CD4-positive, alpha-beta T cell (primary cell): ENCODE measurements around the gene TCEA2. TPM values are rescaled to one million over a fixed set of nuclear protein-coding genes. Genes with fewer than 3 reads are reported as not detected.

ENCODE experiments used
- ATAC-seq: fragments of 200-7000 bp; cut with Tn5 transposase; one replicate; pipeline ENCODE4 v1.10.0; 2022; ENCODE audit warnings: mild to moderate bottlenecking; ENCODE audit not compliant: poor library complexity
- CTCF ChIA-PET: fragments of 350-600 bp; sonication (Branson Sonifier 250); formaldehyde crosslinking; loops from one replicate; lab custom pipeline; 2021; ENCODE audit warnings: antibody characterized with exemption, inconsistent platforms; lab: Charles Lee
- POLR2A ChIA-PET: fragments of 350-600 bp; sonication (Branson Sonifier 250); formaldehyde crosslinking; loops from one replicate; lab custom pipeline; 2021; ENCODE audit warnings: antibody characterized with exemption, inconsistent platforms; lab: Charles Lee
- DNase-seq, 14 experiments: peaks; one replicate each; pipeline ENCODE4 v3.0.0-alpha.2; 2013 to 2020; ENCODE audit warnings: mixed read lengths in 2 of 14
- H3K27ac ChIP-seq, 2 donors: one replicate each; pipeline versions ENCODE4 v1.5.1 to v1.7.0; 2013; ENCODE audit warnings: low read length in 2 of 2, low read depth in 1 of 2, mild to moderate bottlenecking in 1 of 2
- H3K27me3 ChIP-seq, 2 experiments: 1 replicate in 1 of 2; 2 replicates in 1 of 2; pipeline versions ENCODE4 v1.6.1 to v1.7.0; 2013; ENCODE audit warnings: low read length in 2 of 2, control low read depth in 1 of 2, mild to moderate bottlenecking in 1 of 2, moderate library complexity in 1 of 2; ENCODE audit not compliant: insufficient read depth in 2 of 2, control insufficient read depth in 1 of 2
- H3K36me3 ChIP-seq: one replicate; pipeline ENCODE4 v1.6.1; 2013; ENCODE audit warnings: low read length, control low read depth; ENCODE audit not compliant: insufficient read depth
- H3K4me1 ChIP-seq: one replicate; pipeline ENCODE4 v1.6.1; 2013; ENCODE audit warnings: low read length, control low read depth; ENCODE audit not compliant: insufficient read depth
- H3K4me3 ChIP-seq: one replicate; pipeline ENCODE4 v1.5.1; 2013; ENCODE audit warnings: mild to moderate bottlenecking, low read length, moderate library complexity
- H3K9me3 ChIP-seq, 2 experiments: 1 replicate in 1 of 2; 2 replicates in 1 of 2; pipeline versions ENCODE4 v1.6.1 to v1.7.0; 2013; ENCODE audit warnings: low read length in 2 of 2, mild to moderate bottlenecking in 2 of 2, control low read depth in 1 of 2, moderate library complexity in 1 of 2; ENCODE audit not compliant: control insufficient read depth in 1 of 2, insufficient read depth in 1 of 2
- H3K27ac Mint-ChIP-seq: one replicate; pipeline ENCODE4 v1.8.0; 2020; ENCODE audit warnings: mixed read lengths
- H3K27me3 Mint-ChIP-seq: one replicate; pipeline ENCODE4 v1.8.0; 2021; ENCODE audit warnings: mixed read lengths
- H3K36me3 Mint-ChIP-seq: one replicate; pipeline ENCODE4 v1.8.0; 2021; ENCODE audit warnings: low read depth, mixed read lengths
- H3K4me1 Mint-ChIP-seq: one replicate; pipeline ENCODE4 v1.8.0; 2021; ENCODE audit warnings: low read depth, mixed read lengths
- H3K4me3 Mint-ChIP-seq: one replicate; pipeline ENCODE4 v1.8.0; 2020; ENCODE audit warnings: mild to moderate bottlenecking, mixed read lengths
- H3K9me3 Mint-ChIP-seq: one replicate; pipeline ENCODE4 v1.8.0; 2020; ENCODE audit warnings: mixed read lengths
- CTCF ChIP-seq: fragments of 200-600 bp; IDR thresholded peaks from one replicate; pipeline ENCODE4 v1.8.0; 2022; ENCODE audit warnings: antibody characterized with exemption, mild to moderate bottlenecking
- intact Hi-C, 2 experiments: fragments of 100-400 bp; cut with DNase I in 1 of 2; cut with micrococcal nuclease in 1 of 2; formaldehyde crosslinking; loops; one replicate each; pipeline versions ENCODE4 v1.15.1 to v1.9.0; 2023 to 2025; cut with DNase I, micrococcal nuclease
- total RNA-seq, 174 experiments: library from RNA in 2 of 174; stranded (reverse) in 2 of 174; gene quantifications; one replicate each; pipeline ENCODE4 v1.2.3 and lab custom pipeline; 2021 to 2026

Gene TCEA2
- total RNA-seq, 2 experiments from 2014 or later, result 28.4 to 29.9 TPM

GRCh38 chr20:64077876-64078551 lies 15.0 kb downstream of the TCEA2 start:
- POLR2A ChIA-PET, result interaction anchor here (0.5 to 3.7 kb wide), 10 partner anchors 9 to 443 kb away, joined by 3 to 30 read pairs (median 8); partner anchors contain the start of genes PCMTD2 and TCEA2
- peaks cover 57% of the 10 kb centered on the region for H3K4me1 ChIP-seq
- CTCF ChIA-PET, result interaction anchor here (0.7 to 3.0 kb wide), 4 partner anchors 8 to 104 kb away, joined by 3 to 12 read pairs (median 6); no protein-coding TSS in a partner anchor
- peak overlapping the region; percentile 57 to 80 for H3K27ac ChIP-seq
- DNase-seq, result peak; percentile 50 to 83 (median 66)
- Mint-ChIP-seq H3K4me1 (peaks cover 39% of the 10 kb centered on the region), H3K27ac (peak overlapping the region; percentile 86), H3K4me3 (peak overlapping the region; percentile 91), H3K9me3 (no peaks in the 10 kb centered on the region), H3K27me3 (no peaks in the 10 kb centered on the region), H3K36me3 (peaks cover 26% of the 10 kb centered on the region)
- intact Hi-C loops, result loop anchor here in 1 of 2 experiments (2.0 to 5.0 kb wide), 2 partner anchors 15 to 36 kb away; partner anchors contain the start of gene TCEA2
- peaks cover 36% of the 10 kb centered on the region for H3K36me3 ChIP-seq
- no peaks in the 10 kb centered on the region for H3K27me3 ChIP-seq
- peak; percentile 73 for ATAC-seq
- TF ChIP-seq CTCF, result no peak
- no peaks in the 10 kb centered on the region for H3K9me3 ChIP-seq
- H3K4me3 ChIP-seq, result peak overlapping the region; percentile 93

DNA sequence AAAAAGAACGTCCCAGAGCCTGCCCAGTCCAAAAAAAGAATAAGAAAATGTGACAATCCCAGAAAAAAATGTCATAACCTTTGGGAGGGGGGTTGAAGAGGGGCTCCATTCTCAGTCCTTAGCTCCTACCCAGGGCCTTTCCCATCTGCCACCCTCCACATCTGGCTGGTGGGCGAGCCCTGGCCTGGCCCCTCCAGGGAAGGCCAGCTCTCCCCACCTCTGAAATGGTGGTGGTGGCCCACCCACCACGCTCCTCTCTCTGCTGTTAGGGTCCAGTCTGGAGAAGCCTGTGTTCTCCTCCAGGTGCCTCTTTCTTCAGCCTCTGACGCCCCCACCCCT lies 15.9 kb downstream of the TCEA2 start:
- no peaks in the 10 kb centered on the region for H3K27me3 Mint-ChIP-seq
- no peak for ATAC-seq
- POLR2A ChIA-PET, result interaction anchor here (0.9 to 3.7 kb wide), 12 partner anchors 9 to 444 kb away, joined by 3 to 30 read pairs (median 6); partner anchors contain the start of genes DNAJC5, PCMTD2, PRPF6 and TCEA2
- H3K4me3 ChIP-seq, result peak overlapping the region; percentile 93
- no peaks in the 10 kb centered on the region for H3K9me3 ChIP-seq
- H3K36me3 ChIP-seq, result peaks cover 27% of the 10 kb centered on the region
- TF ChIP-seq CTCF, result no peak
- H3K27me3 ChIP-seq, result no peaks in the 10 kb centered on the region
- H3K9me3 Mint-ChIP-seq, result no peaks in the 10 kb centered on the region
- peak overlapping the region; percentile 86 for H3K27ac Mint-ChIP-seq
- H3K27ac ChIP-seq, result peak overlapping the region; percentile 57 to 80
- intact Hi-C loops, result loop anchor here (1.0 to 5.0 kb wide), 3 partner anchors 16 to 37 kb away; partner anchors contain the start of gene TCEA2 (in 2 of the 2)
- peak overlapping the region; percentile 91 for H3K4me3 Mint-ChIP-seq
- DNase-seq, result no peak
- peaks cover 42% of the 10 kb centered on the region for H3K4me1 Mint-ChIP-seq
- CTCF ChIA-PET, result interaction anchor here (1.0 to 1.2 kb wide), 2 partner anchors 21 to 24 kb away, joined by 3 read pairs; no protein-coding TSS in a partner anchor
- peaks cover 59% of the 10 kb centered on the region for H3K4me1 ChIP-seq
- H3K36me3 Mint-ChIP-seq, result peaks cover 22% of the 10 kb centered on the region

- ATAC-seq (peak; percentile 33), DNase-seq (peak in 13 of 14 experiments; percentile 42 to 87 (median 68))
- ChIA-PET CTCF (interaction anchor here (1.0 to 1.2 kb wide), 2 partner anchors 22 to 23 kb away, joined by 3 read pairs; no protein-coding TSS in a partner anchor), POLR2A (interaction anchor here (0.7 to 3.7 kb wide), 14 partner anchors 9 to 444 kb away, joined by 3 to 30 read pairs (median 5); partner anchors contain the start of genes DNAJC5, PCMTD2, PRPF6 and TCEA2)
- Mint-ChIP-seq H3K36me3 (peaks cover 17% of the 10 kb centered on the region), H3K4me3 (peak within 1 kb of the TSS; percentile 91), H3K9me3 (no peaks in the 10 kb centered on the region), H3K27ac (peak within 1 kb of the TSS; percentile 86), H3K27me3 (no peaks in the 10 kb centered on the region), H3K4me1 (peaks cover 46% of the 10 kb centered on the region)
- Histone ChIP-seq H3K27ac (peak within 1 kb of the TSS; percentile 61 to 80), H3K9me3 (no peaks in the 10 kb centered on the region), H3K4me1 (peaks cover 63% of the 10 kb centered on the region), H3K27me3 (no peaks in the 10 kb centered on the region), H3K36me3 (peaks cover 22% of the 10 kb centered on the region), H3K4me3 (peak within 1 kb of the TSS; percentile 93)
- no peak for TF ChIP-seq CTCF
- intact Hi-C loops, result loop anchor here (1.0 to 5.0 kb wide), 5 partner anchors 16 to 173 kb away; partner anchors contain the start of gene TCEA2 (in 2 of the 2)
These were observed 16.4 kb downstream of the TCEA2 start, which contains the start of gene RGS19 for GRCh38 chr20:64079273-64080012. RGS19 (minus strand) TSS chr20:64079518; CDS start chr20:64076886, 2,632 bp downstream.
